K562 (cell line): ENCODE data around the gene NUP133. TPM values are rescaled to one million over a fixed set of nuclear protein-coding genes. Genes with fewer than 3 reads are reported as not detected.

Source experiments
- EP400 ChIP-seq: fragments of 450-650 bp; IDR thresholded peaks from 2 replicates; pipeline ENCODE4 v1.6.1; 2017; ENCODE audit warnings: antibody characterized with exemption, mild to moderate bottlenecking, moderate library complexity
- ID3 ChIP-seq, 2 experiments: fragments of 250-450 bp in 1 of 2; fragments of 450-650 bp in 1 of 2; sonication (Bioruptor Pico) in 1 of 2; IDR thresholded peaks; 2 replicates each; pipeline versions ENCODE4 v1.6.1 to v1.8.0; 2016 to 2021; ENCODE audit warnings: mild to moderate bottlenecking in 2 of 2, moderate library complexity in 2 of 2, missing compliant biosample characterization in 1 of 2, missing genetic modification characterization in 1 of 2
- KDM2B ChIP-seq: fragments of 250-450 bp; sonication (Bioruptor Pico); IDR thresholded peaks from 2 replicates; pipeline ENCODE4 v1.8.0; 2021; ENCODE audit warnings: mild to moderate bottlenecking, moderate library complexity
- MITF ChIP-seq: IDR thresholded peaks from 2 replicates; pipeline ENCODE4 v1.6.1; 2014; ENCODE audit warnings: antibody characterized with exemption
- RAD21 ChIP-seq, 2 experiments: fragments of 250-450 bp in 1 of 2; fragments of 450-650 bp in 1 of 2; sonication (Bioruptor Pico) in 1 of 2; formaldehyde crosslinking in 1 of 2; IDR thresholded peaks in 1 of 2; conservative IDR thresholded peaks in 1 of 2; 2 replicates each; pipeline versions ENCODE4 v1.4.0 to v1.8.0; 2020 to 2022; ENCODE audit warnings: mild to moderate bottlenecking in 2 of 2, moderate library complexity in 1 of 2
- RBBP5 ChIP-seq: fragments of 200-600 bp; sonication (generic); IDR thresholded peaks from 2 replicates; pipeline ENCODE4 v1.6.1; 2012; ENCODE audit warnings: borderline replicate concordance, mild to moderate bottlenecking, low read length, control low read depth, inconsistent platforms; ENCODE audit not compliant: insufficient read depth, poor library complexity, severe bottlenecking
- SAP30 ChIP-seq: fragments of 200-600 bp; sonication (generic); IDR thresholded peaks from 2 replicates; pipeline ENCODE4 v1.6.1; 2012; ENCODE audit warnings: borderline replicate concordance, low read depth, mild to moderate bottlenecking, moderate library complexity, low read length, control low read depth, inconsistent platforms; ENCODE audit not compliant: insufficient read depth, poor library complexity, severe bottlenecking
- SMAD2 ChIP-seq: fragments of 150-350 bp; IDR thresholded peaks from 2 replicates; pipeline ENCODE4 v1.6.1; 2014; ENCODE audit warnings: low read depth, mild to moderate bottlenecking, low read length
- TEAD2 ChIP-seq: fragments of 450-650 bp; IDR thresholded peaks from 2 replicates; pipeline ENCODE4 v1.6.1; 2016; ENCODE audit warnings: missing genetic modification characterization, control low read depth, missing compliant biosample characterization
- YY1 ChIP-seq, 3 experiments: IDR thresholded peaks; 2 replicates each; pipeline ENCODE4 v1.6.1; 2011; ENCODE audit warnings: low read length in 2 of 3, mild to moderate bottlenecking in 2 of 3, moderate library complexity in 2 of 3, borderline replicate concordance in 1 of 3, control low read depth in 1 of 3, low read depth in 1 of 3; ENCODE audit not compliant: insufficient read depth in 3 of 3, insufficient replicate concordance in 2 of 3, control insufficient read depth in 1 of 3, insufficient read length in 1 of 3; ENCODE audit errors: extremely low read depth in 1 of 3
- ZMIZ1 ChIP-seq, 2 experiments: fragments of 150-350 bp in 1 of 2; IDR thresholded peaks; 2 replicates each; pipeline ENCODE4 v1.6.1; 2012 to 2016; ENCODE audit warnings: low read depth in 2 of 2, low read length in 2 of 2, mild to moderate bottlenecking in 1 of 2, moderate library complexity in 1 of 2
- ZNF133 ChIP-seq: fragments of 250-450 bp; sonication (Bioruptor Pico); IDR thresholded peaks from 2 replicates; pipeline ENCODE4 v1.4.0; 2020; ENCODE audit warnings: mild to moderate bottlenecking
- ZNF239 ChIP-seq: fragments of 250-450 bp; sonication (Bioruptor Pico); IDR thresholded peaks from 2 replicates; pipeline ENCODE4 v1.4.0; 2020; ENCODE audit warnings: mild to moderate bottlenecking
- ZNF316 ChIP-seq: fragments of 450-650 bp; IDR thresholded peaks from 2 replicates; pipeline ENCODE4 v1.6.1; 2016
- ZNF512 ChIP-seq: IDR thresholded peaks from 2 replicates; pipeline ENCODE4 v1.6.1; 2016; ENCODE audit warnings: missing genetic modification characterization, missing compliant biosample characterization
- ZNF655 ChIP-seq: fragments of 250-450 bp; sonication (Bioruptor Pico); IDR thresholded peaks from 2 replicates; pipeline ENCODE4 v1.5.0; 2021
- polyA plus RNA-seq, 8 experiments: library from polyadenylated mRNA; depleted of rRNA in 4 of 8; stranded (reverse) in 5 of 8; unstranded in 3 of 8; fragments of >200 nt; fragmentation: Nextera tagmentation in 2 of 8; fragmentation: Illumina TruSeq in 1 of 8; extraction: Ambion mirVana in 2 of 8; extraction: Trizol in 1 of 8; gene quantifications; 2 replicates each; pipeline versions ENCODE4 v1.2.1 to v1.2.3, GENCODE V29; 2011 to 2014; ENCODE audit warnings: inconsistent platforms in 1 of 8, missing spikeins in 1 of 8
- total RNA-seq, 7 experiments: library from RNA; depleted of rRNA in 6 of 7; stranded (reverse); fragments of >200 nt in 6 of 7; fragmentation: Illumina TruSeq in 2 of 7; extraction: Trizol in 2 of 7; gene quantifications; 2 replicates each; pipeline versions ENCODE4 v1.2.1 to v1.2.3, GENCODE V29; 2011 to 2021; ENCODE audit warnings: low replicate concordance in 1 of 7

The NUP133 gene
- total and polyA plus RNA-seq, 9 of the 15 experiments (the other 6 are each of a cell fraction or from before 2014, with no cell fraction given), result 21.7 to 85.1 (median 61.3) TPM

- peak; percentile 44 for TF ChIP-seq SAP30
- TF ChIP-seq YY1 (IDR thresholded peaks at IDR 0.05; ENCODE audit: borderline replicate concordance in 1 of 3, control insufficient read depth in 1 of 3, extremely low read depth in 1 of 3, insufficient read depth in 3 of 3, insufficient read length in 1 of 3, insufficient replicate concordance in 2 of 3, low read depth in 1 of 3, low read length in 2 of 3), result no peak
- no peak for TF ChIP-seq ZNF655 (CRISPR knock-in tag)
- TF ChIP-seq SMAD2, result no peak
- no peak for TF ChIP-seq RAD21 (CRISPR knock-in tag; conservative IDR thresholded peaks at IDR 0.05 in 1 of 2, IDR thresholded peaks at IDR 0.05 in 1 of 2)
- peak; percentile 55; the same call in 1 of the 2 replicates for TF ChIP-seq TEAD2
- peak; percentile 76 for TF ChIP-seq ZNF316
- TF ChIP-seq ZNF239 (CRISPR knock-in tag), result no peak
- TF ChIP-seq ID3 (CRISPR knock-in tag; IDR thresholded peaks at IDR 0.05), result no peak
- TF ChIP-seq ID3 (tag; IDR thresholded peaks at IDR 0.05), result peak; percentile 97
- no peak for TF ChIP-seq ZNF133
- TF ChIP-seq RBBP5, result no peak
- TF ChIP-seq MITF, result no peak; the same call in 1 of the 2 replicates
- TF ChIP-seq EP400, result peak; percentile 82
- peak in 1 of 2 experiments; percentile 97; a peak in 2 of 4 replicates for TF ChIP-seq ZMIZ1 (IDR thresholded peaks at IDR 0.05; ENCODE audit: low read depth in 2 of 2, low read length in 2 of 2)
- TF ChIP-seq KDM2B, result no peak
- TF ChIP-seq ZNF512, result no peak
Observed at GRCh38 chr1:229554886-229555621, 46.9 kb upstream of the NUP133 start (continued).
